ENCODE data around the gene CD47. TPM values are rescaled to one million over a fixed set of nuclear protein-coding genes. Genes with fewer than 3 reads are reported as not detected.

CD47 gene
- total RNA-seq, 1 donor from 2014 or later = 34.4 TPM

DNA sequence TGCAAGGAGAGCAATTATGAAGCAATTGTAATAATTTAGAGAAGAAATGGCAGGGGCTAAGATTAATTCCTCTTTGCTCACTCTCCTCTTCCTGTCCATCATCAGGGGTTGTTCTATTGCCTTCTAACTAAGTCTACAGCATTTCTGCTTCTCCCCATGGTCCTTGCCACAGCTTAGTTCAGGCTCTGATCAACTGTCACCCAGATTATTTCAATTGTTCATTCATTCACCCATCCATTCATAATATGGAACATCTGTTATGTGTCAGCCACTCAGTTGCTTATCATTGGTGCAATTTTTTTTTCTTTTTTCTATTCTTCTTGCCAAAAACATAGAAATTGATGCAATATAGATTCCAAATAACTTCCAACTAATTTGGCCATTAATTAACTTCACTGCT is 93.2 kb downstream of the CD47 start:
- FAIRE-seq (no peak), DNase-seq (ENCODE audit: low read depth) (peak; percentile 53)
- no peaks in the 10 kb centered on the region for H3K36me3 Mint-ChIP-seq (ENCODE audit: low read depth, unreplicated experiment)
- peaks cover 3% of the 10 kb centered on the region for H3K9me3 Mint-ChIP-seq (ENCODE audit: unreplicated experiment)
- Histone ChIP-seq H3K9me3 (ENCODE audit: insufficient read depth, low read depth, low read length) (no peaks in the 10 kb centered on the region), H3K79me2 (ENCODE audit: insufficient read depth, low read length) (no peaks in the 10 kb centered on the region), H2AFZ (ENCODE audit: low read depth, low read length) (no peak overlapping the region), H3K4me2 (ENCODE audit: low read length) (no peak overlapping the region), H3K27me3 (ENCODE audit: insufficient read depth, low read length) (peaks cover 4% of the 10 kb centered on the region), H3K27ac (ENCODE audit: low read depth, low read length) (no peak overlapping the region), H3K36me3 (ENCODE audit: insufficient read depth, low read length) (no peaks in the 10 kb centered on the region), H3K4me1 (ENCODE audit: insufficient read depth, low read length) (peaks cover 10% of the 10 kb centered on the region), H4K20me1 (ENCODE audit: insufficient read depth, low read length) (no peaks in the 10 kb centered on the region), H3K9ac (ENCODE audit: low read length) (no peak overlapping the region), H3K4me3 (ENCODE audit: insufficient read depth, low read depth, low read length) (no peak overlapping the region)
- peaks cover 15% of the 10 kb centered on the region for H3K4me1 Mint-ChIP-seq (ENCODE audit: low read depth, unreplicated experiment)
- TF ChIP-seq, protein P1, sequence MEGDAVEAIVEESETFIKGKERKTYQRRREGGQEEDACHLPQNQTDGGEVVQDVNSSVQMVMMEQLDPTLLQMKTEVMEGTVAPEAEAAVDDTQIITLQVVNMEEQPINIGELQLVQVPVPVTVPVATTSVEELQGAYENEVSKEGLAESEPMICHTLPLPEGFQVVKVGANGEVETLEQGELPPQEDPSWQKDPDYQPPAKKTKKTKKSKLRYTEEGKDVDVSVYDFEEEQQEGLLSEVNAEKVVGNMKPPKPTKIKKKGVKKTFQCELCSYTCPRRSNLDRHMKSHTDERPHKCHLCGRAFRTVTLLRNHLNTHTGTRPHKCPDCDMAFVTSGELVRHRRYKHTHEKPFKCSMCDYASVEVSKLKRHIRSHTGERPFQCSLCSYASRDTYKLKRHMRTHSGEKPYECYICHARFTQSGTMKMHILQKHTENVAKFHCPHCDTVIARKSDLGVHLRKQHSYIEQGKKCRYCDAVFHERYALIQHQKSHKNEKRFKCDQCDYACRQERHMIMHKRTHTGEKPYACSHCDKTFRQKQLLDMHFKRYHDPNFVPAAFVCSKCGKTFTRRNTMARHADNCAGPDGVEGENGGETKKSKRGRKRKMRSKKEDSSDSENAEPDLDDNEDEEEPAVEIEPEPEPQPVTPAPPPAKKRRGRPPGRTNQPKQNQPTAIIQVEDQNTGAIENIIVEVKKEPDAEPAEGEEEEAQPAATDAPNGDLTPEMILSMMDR (IDR thresholded peaks at IDR 0.05; ENCODE audit: insufficient read depth, low read depth, low read length) = no peak
- no peak for TF ChIP-seq EZH2 (IDR thresholded peaks at IDR 0.05; ENCODE audit: insufficient read depth, low read length)
- H3K4me3 Mint-ChIP-seq (ENCODE audit: unreplicated experiment) = no peak overlapping the region
- no peak overlapping the region for H3K27ac Mint-ChIP-seq (ENCODE audit: unreplicated experiment)
- H3K27me3 Mint-ChIP-seq (ENCODE audit: low read depth, unreplicated experiment) = no peaks in the 10 kb centered on the region

DNA sequence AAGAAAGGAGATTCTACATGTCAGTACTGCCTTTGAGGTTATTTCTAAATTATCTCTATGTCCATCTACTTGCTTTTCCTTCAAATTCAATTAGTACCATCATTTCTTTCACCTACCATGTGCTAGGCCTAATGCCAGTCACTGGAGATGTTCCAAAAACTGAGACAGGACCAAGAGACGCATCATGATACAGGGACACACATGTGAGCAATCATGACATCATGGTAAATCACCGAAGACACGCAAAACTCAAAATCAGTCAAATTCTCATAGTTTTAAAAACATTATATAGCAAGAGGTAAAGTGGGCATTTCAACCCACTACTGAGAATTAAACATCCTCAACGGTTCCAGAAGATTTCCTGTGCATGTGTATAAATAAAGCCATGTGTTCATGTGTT is 95.0 kb downstream of the CD47 start:
- peaks cover 15% of the 10 kb centered on the region for H3K4me1 Mint-ChIP-seq (ENCODE audit: low read depth, unreplicated experiment)
- H3K79me2 ChIP-seq (ENCODE audit: insufficient read depth, low read length) = no peaks in the 10 kb centered on the region
- H3K4me2 ChIP-seq (ENCODE audit: low read length) = no peak overlapping the region
- H3K27ac Mint-ChIP-seq (ENCODE audit: unreplicated experiment) = peak overlapping the region; percentile 4
- H3K36me3 ChIP-seq (ENCODE audit: insufficient read depth, low read length) = no peaks in the 10 kb centered on the region
- no peak overlapping the region for H3K4me3 ChIP-seq (ENCODE audit: insufficient read depth, low read depth, low read length)
- H3K9ac ChIP-seq (ENCODE audit: low read length) = no peak overlapping the region
- peaks cover 10% of the 10 kb centered on the region for H3K4me1 ChIP-seq (ENCODE audit: insufficient read depth, low read length)
- H3K9me3 Mint-ChIP-seq (ENCODE audit: unreplicated experiment) = no peaks in the 10 kb centered on the region
- no peak overlapping the region for H2AFZ ChIP-seq (ENCODE audit: low read depth, low read length)
- no peaks in the 10 kb centered on the region for H3K9me3 ChIP-seq (ENCODE audit: insufficient read depth, low read depth, low read length)
- no peaks in the 10 kb centered on the region for H3K27me3 Mint-ChIP-seq (ENCODE audit: low read depth, unreplicated experiment)
- H4K20me1 ChIP-seq (ENCODE audit: insufficient read depth, low read length) = no peaks in the 10 kb centered on the region
- no peak overlapping the region for H3K4me3 Mint-ChIP-seq (ENCODE audit: unreplicated experiment)
- H3K27ac ChIP-seq (ENCODE audit: low read depth, low read length) = no peak overlapping the region
- no peaks in the 10 kb centered on the region for H3K36me3 Mint-ChIP-seq (ENCODE audit: low read depth, unreplicated experiment)
- FAIRE-seq = no peak
- H3K27me3 ChIP-seq (ENCODE audit: insufficient read depth, low read length) = no peaks in the 10 kb centered on the region
- TF ChIP-seq, protein P1 (IDR thresholded peaks at IDR 0.05; ENCODE audit: insufficient read depth, low read depth, low read length) = no peak
- TF ChIP-seq EZH2 (IDR thresholded peaks at IDR 0.05; ENCODE audit: insufficient read depth, low read length) = no peak
- no peak for DNase-seq (ENCODE audit: low read depth)

DNA sequence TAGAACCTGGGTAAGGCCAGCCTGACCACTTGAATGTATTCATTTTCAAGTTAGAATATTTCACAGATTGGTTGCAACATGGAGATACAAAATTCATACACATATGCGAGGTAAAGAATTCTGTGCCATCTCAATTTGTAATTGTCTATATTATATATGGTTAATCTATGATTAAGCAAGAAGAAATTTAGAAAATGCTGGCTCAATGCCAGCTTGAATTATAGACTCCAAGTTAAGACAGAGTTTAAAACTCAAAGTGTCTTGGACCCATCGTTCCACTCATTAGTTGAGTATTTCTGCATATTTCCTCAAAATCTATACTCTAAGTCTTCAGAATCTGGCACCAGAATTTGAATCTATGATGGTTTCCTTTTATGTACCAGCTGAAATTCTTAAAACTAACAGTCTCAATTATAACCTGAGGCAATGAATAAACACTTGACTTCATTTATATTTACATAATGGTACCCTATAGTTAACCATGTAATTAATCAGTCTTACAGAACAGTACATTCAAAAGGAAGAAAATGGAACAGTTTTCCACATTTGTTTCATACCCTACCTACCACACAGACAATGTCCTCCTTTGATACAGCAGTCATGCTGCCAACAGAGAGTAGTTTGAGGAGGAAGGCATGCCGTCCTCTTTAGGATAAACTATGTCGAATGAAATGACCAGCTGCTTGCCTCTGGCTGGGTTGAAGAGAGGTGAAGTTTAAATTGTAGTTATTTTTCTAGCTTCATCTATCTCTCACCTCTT is 95.7 kb downstream of the CD47 start:
- Mint-ChIP-seq H3K27me3 (ENCODE audit: low read depth, unreplicated experiment) (peaks cover 3% of the 10 kb centered on the region), H3K4me3 (ENCODE audit: unreplicated experiment) (no peak overlapping the region), H3K9me3 (ENCODE audit: unreplicated experiment) (peaks cover 2% of the 10 kb centered on the region), H3K27ac (ENCODE audit: unreplicated experiment) (no peak overlapping the region), H3K4me1 (ENCODE audit: low read depth, unreplicated experiment) (peaks cover 15% of the 10 kb centered on the region), H3K36me3 (ENCODE audit: low read depth, unreplicated experiment) (no peaks in the 10 kb centered on the region)
- Histone ChIP-seq H3K27ac (ENCODE audit: low read depth, low read length) (no peak overlapping the region), H4K20me1 (ENCODE audit: insufficient read depth, low read length) (no peaks in the 10 kb centered on the region), H3K9ac (ENCODE audit: low read length) (no peak overlapping the region), H3K27me3 (ENCODE audit: insufficient read depth, low read length) (no peaks in the 10 kb centered on the region), H3K4me3 (ENCODE audit: insufficient read depth, low read depth, low read length) (no peak overlapping the region), H3K4me1 (ENCODE audit: insufficient read depth, low read length) (peaks cover 10% of the 10 kb centered on the region), H3K79me2 (ENCODE audit: insufficient read depth, low read length) (no peaks in the 10 kb centered on the region), H3K36me3 (ENCODE audit: insufficient read depth, low read length) (no peaks in the 10 kb centered on the region), H2AFZ (ENCODE audit: low read depth, low read length) (no peak overlapping the region), H3K9me3 (ENCODE audit: insufficient read depth, low read depth, low read length) (no peaks in the 10 kb centered on the region), H3K4me2 (ENCODE audit: low read length) (no peak overlapping the region)
- TF ChIP-seq EZH2 (IDR thresholded peaks at IDR 0.05; ENCODE audit: insufficient read depth, low read length) = no peak
- TF ChIP-seq, protein P1 (IDR thresholded peaks at IDR 0.05; ENCODE audit: insufficient read depth, low read depth, low read length) = no peak
- DNase-seq (ENCODE audit: low read depth) (no peak), FAIRE-seq (no peak)

Measured in astrocyte (in vitro differentiated cells and primary cell).